Mesendoderm (in vitro differentiated cells): ENCODE data around the gene ALDH3A2.
A peak's percentile ranks its signal among the peaks of the same experiment; 100 is the strongest.

Experiments used
- DNase-seq: peaks from one replicate; pipeline ENCODE4 v3.0.0; 2013
- H2AK5ac ChIP-seq: 2 replicates; pipeline ENCODE4 v1.6.1; 2013; ENCODE audit warnings: low read length, inconsistent platforms
- H2BK120ac ChIP-seq: 2 replicates; pipeline ENCODE4 v1.6.1; 2013; ENCODE audit warnings: low read depth, mild to moderate bottlenecking, low read length, moderate library complexity, mixed read lengths
- H2BK15ac ChIP-seq: replicated peaks from 2 replicates; pipeline ENCODE4 v1.6.1; 2013; ENCODE audit warnings: low read depth, mild to moderate bottlenecking, moderate library complexity
- H2BK5ac ChIP-seq: 2 replicates; pipeline ENCODE4 v1.6.1; 2013; ENCODE audit warnings: low read length, inconsistent platforms
- H3K18ac ChIP-seq: 2 replicates; pipeline ENCODE4 v1.6.1; 2013; ENCODE audit warnings: mild to moderate bottlenecking, low read length, mixed read lengths
- H3K23ac ChIP-seq: one replicate; pipeline ENCODE4 v1.6.1; 2013; ENCODE audit warnings: low read length
- H3K27ac ChIP-seq: 2 replicates; pipeline ENCODE4 v1.5.1; 2013; ENCODE audit warnings: low read depth, mild to moderate bottlenecking, inconsistent platforms, low read length, moderate library complexity
- H3K27me3 ChIP-seq: 2 replicates; pipeline ENCODE4 v1.6.1; 2013; ENCODE audit warnings: low read length, control low read depth, mild to moderate bottlenecking, inconsistent platforms; ENCODE audit not compliant: insufficient read depth, poor library complexity
- H3K36me3 ChIP-seq: 2 replicates; pipeline ENCODE4 v1.6.1; 2013; ENCODE audit warnings: low read length, inconsistent platforms; ENCODE audit not compliant: control insufficient read depth, insufficient read depth
- H3K4ac ChIP-seq: one replicate; pipeline ENCODE4 v1.6.1; 2013; ENCODE audit warnings: low read depth, mild to moderate bottlenecking, low read length, moderate library complexity
- H3K4me1 ChIP-seq: 2 replicates; pipeline ENCODE4 v1.6.1; 2013; ENCODE audit warnings: low read depth, low read length, inconsistent platforms; ENCODE audit not compliant: control insufficient read depth
- H3K4me2 ChIP-seq: 2 replicates; pipeline ENCODE4 v1.6.1; 2013; ENCODE audit warnings: low read length
- H3K4me3 ChIP-seq: 2 replicates; pipeline ENCODE4 v1.5.1; 2013; ENCODE audit warnings: mild to moderate bottlenecking, low read length
- H3K56ac ChIP-seq: one replicate; pipeline ENCODE4 v1.6.1; 2013; ENCODE audit warnings: low read length
- H3K79me1 ChIP-seq: 2 replicates; pipeline ENCODE4 v1.6.1; 2013; ENCODE audit warnings: low read length, inconsistent platforms
- H3K79me2 ChIP-seq: 2 replicates; pipeline ENCODE4 v1.6.1; 2013; ENCODE audit warnings: mild to moderate bottlenecking, low read length; ENCODE audit not compliant: control insufficient read depth, insufficient read depth
- H3K9ac ChIP-seq: 2 replicates; pipeline ENCODE4 v1.6.1; 2013; ENCODE audit warnings: low read length, inconsistent platforms
- H4K5ac ChIP-seq: one replicate; pipeline ENCODE4 v1.6.1; 2013; ENCODE audit warnings: low read length
- H4K8ac ChIP-seq: one replicate; pipeline ENCODE4 v1.6.1; 2013; ENCODE audit warnings: low read depth, mild to moderate bottlenecking, control low read depth, low read length, moderate library complexity
- WGBS: extraction: QIAGEN DNeasy Blood & Tissue Kit; methylation state at CpG from one replicate; pipeline ENCODE4 v1.1.7; 2013; ENCODE audit warnings: low lambda C conversion rate, missing lambda C conversion rate; ENCODE audit not compliant: insufficient coverage; ENCODE audit errors: extremely low coverage; 5-methylcytosine and 5-hydroxymethylcytosine counted together

The ALDH3A2 gene

DNA sequence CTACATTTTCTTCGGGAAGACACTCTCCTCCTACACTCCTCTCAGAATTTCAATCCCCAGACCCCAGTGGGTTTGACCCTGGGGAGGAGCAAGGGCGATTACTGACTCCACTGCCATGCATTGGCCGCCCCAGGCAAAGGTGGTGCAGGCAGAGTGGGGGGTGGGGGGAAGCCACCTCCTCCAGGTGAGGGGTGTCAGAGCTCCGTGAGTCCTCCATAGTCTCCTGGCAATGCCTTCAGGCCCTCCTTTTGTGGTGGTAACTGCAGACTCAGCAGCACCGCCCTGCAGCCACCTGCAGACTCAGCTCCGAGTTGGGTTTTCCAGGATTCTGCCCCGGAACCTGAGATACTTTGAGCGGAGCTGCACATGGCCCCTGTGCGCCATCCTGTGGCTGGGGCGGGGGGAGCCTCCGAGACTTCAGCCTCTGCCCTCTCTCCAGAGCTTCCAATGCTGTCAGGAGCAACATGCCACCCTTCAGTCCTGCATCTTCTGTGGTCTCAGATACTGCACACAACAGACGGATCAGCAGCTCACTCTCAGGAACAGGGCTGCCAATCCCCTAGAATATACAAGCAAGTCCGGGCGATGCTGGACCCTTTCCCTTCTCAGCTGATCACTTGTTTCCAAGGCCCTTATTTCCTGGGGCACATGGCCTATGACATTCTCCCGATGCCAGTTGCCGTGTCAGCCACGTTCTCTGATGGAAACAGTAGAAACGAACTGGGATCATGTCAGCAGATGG, 70.2 kb downstream of the ALDH3A2 start:
- no CpG with 5 or more reads among the region's 18 CpGs for WGBS
- H3K4ac ChIP-seq: no peak overlapping the region

DNA sequence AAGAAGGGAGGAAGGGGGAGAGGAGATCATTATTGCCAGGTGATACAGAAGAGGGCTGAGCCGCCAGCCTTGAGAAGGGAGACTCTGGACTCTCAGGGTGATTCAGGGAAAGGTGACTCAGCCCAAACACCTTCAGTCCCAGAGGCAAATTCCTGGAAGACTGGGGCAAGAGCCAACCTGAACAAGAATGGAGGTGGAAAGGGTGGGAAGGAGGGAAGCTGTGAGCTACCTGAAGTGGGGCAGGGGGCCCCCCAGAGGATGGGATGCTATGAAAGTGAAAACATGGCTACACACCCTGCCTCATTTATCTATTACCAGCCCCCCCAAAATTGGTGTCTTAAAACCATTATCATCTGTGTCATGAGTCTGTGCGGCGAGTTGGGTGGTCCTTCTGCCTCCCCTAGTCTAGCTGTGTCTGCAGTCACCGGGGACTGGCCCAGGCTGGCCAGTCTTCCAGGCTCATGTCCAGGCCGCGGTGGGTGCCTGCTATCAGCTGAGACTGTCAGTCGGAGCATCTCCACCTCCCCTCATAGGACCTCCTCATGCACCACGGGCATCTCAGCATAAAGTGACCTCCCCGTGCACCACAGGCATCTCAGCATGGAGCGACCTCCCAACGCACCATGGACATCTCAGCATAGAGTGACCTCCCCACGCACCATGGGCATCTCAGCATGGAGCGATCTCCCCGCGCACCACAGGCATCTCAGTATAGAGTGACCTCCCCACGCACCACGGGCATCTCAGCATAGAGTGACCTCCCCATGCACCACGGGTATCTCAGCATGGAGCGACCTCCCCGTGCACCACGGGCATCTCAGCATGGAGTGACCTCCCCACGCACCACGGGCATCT, 71.0 kb downstream of the ALDH3A2 start:
- H3K18ac ChIP-seq: no peak overlapping the region
- H3K4me2 ChIP-seq: no peak overlapping the region
- no peak overlapping the region for H3K56ac ChIP-seq
- no peak overlapping the region for H3K4me3 ChIP-seq
- H2BK15ac ChIP-seq: no peak overlapping the region
- no peak overlapping the region for H3K23ac ChIP-seq
- no peak overlapping the region for H2AK5ac ChIP-seq
- H3K4ac ChIP-seq: no peak overlapping the region
- H4K8ac ChIP-seq: no peak overlapping the region
- no peak overlapping the region for H4K5ac ChIP-seq
- no peaks in the 10 kb centered on the region for H3K79me2 ChIP-seq
- H3K4me1 ChIP-seq: no peaks in the 10 kb centered on the region
- no peak overlapping the region for H2BK120ac ChIP-seq
- no peaks in the 10 kb centered on the region for H3K27me3 ChIP-seq
- H3K79me1 ChIP-seq: no peaks in the 10 kb centered on the region
- peak; percentile 42 for DNase-seq
- no CpG with 5 or more reads among the region's 23 CpGs for WGBS
- no peak overlapping the region for H3K27ac ChIP-seq
- no peaks in the 10 kb centered on the region for H3K36me3 ChIP-seq
- no peak overlapping the region for H3K9ac ChIP-seq
- H2BK5ac ChIP-seq: no peak overlapping the region

More for the DNA sequence above, 70.2 kb downstream of the ALDH3A2 start:
- Histone ChIP-seq H4K8ac (no peak overlapping the region), H3K36me3 (no peaks in the 10 kb centered on the region), H2BK5ac (no peak overlapping the region), H3K56ac (no peak overlapping the region), H2BK120ac (no peak overlapping the region), H3K79me1 (no peaks in the 10 kb centered on the region), H3K23ac (no peak overlapping the region), H2BK15ac (no peak overlapping the region), H2AK5ac (no peak overlapping the region), H3K27ac (no peak overlapping the region), H3K9ac (no peak overlapping the region), H3K4me1 (no peaks in the 10 kb centered on the region), H3K79me2 (no peaks in the 10 kb centered on the region), H3K27me3 (no peaks in the 10 kb centered on the region), H3K4me2 (no peak overlapping the region), H3K4me3 (no peak overlapping the region), H3K18ac (no peak overlapping the region), H4K5ac (no peak overlapping the region)
- DNase-seq: peak; percentile 64

DNA sequence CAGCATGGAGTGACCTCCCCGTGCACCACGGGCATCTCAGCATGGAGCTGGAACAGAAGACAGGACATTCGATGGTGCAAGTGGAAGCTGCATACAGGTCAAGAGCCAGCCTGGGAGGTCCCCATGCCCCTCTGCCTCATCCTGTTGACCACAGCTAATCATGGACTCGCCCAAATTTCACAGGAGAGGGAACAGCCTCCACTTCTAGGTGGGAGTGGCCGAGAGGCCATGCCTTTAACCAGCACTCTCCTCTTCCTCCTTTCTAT, 71.6 kb downstream of the ALDH3A2 start:
- DNase-seq: no peak
- Histone ChIP-seq H3K27ac (no peak overlapping the region), H3K23ac (no peak overlapping the region), H3K56ac (no peak overlapping the region), H2BK15ac (no peak overlapping the region), H4K5ac (no peak overlapping the region), H3K4me3 (no peak overlapping the region), H3K4ac (no peak overlapping the region), H2BK5ac (no peak overlapping the region), H2BK120ac (no peak overlapping the region), H3K27me3 (no peaks in the 10 kb centered on the region), H3K9ac (no peak overlapping the region), H4K8ac (no peak overlapping the region), H3K79me2 (no peaks in the 10 kb centered on the region), H3K4me2 (no peak overlapping the region), H3K4me1 (no peaks in the 10 kb centered on the region), H2AK5ac (no peak overlapping the region), H3K79me1 (no peaks in the 10 kb centered on the region), H3K18ac (no peak overlapping the region), H3K36me3 (no peaks in the 10 kb centered on the region)
- no CpG with 5 or more reads among the region's 5 CpGs for WGBS

DNA sequence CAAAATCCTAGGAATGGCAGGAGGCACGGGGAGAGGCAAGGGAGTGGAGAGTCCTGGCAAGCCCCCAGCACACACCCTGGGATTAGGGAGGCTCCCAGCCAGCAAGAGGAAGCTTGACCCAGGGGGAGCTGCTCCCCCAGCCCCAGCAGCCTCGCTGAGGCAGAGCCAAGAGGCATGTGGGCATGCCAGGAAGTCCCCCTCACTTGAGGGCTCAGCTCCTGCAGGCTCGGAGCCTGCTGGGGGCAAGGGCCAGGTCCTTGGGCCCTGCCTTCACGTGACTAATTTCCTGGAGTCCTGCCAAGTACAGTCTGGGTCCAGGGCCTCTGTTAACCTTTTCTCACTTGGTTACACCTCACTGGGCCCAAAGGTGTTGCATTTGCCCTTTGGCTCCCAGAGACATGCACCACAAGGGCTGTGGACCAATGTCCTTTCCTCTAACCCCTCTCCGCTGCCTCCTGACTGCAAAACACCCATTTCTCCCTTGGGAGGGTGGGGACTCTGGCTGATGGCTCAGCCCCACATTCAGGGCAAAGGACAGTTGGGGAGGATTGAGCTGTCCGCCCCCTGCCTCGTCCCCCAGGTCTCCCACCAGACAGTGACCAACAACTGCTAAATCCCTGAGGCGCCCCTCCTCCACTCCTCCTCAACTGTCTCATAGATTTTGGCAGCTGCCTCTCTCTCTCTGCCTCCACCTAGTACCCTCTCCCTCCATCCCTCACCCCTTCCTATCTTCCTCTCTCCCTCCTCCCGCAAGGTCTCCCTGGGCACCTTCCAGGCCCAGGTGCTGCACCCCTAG, 72.3 kb downstream of the ALDH3A2 start:
- Histone ChIP-seq H4K8ac (no peak overlapping the region), H4K5ac (no peak overlapping the region), H3K4ac (no peak overlapping the region), H3K36me3 (no peaks in the 10 kb centered on the region), H2BK5ac (no peak overlapping the region), H3K4me1 (no peaks in the 10 kb centered on the region), H3K4me3 (no peak overlapping the region), H3K27me3 (no peaks in the 10 kb centered on the region), H2BK120ac (no peak overlapping the region), H3K56ac (peak overlapping the region; percentile 15), H3K9ac (no peak overlapping the region), H3K79me1 (no peaks in the 10 kb centered on the region), H3K79me2 (no peaks in the 10 kb centered on the region), H2AK5ac (no peak overlapping the region), H3K18ac (no peak overlapping the region), H3K23ac (no peak overlapping the region), H3K4me2 (no peak overlapping the region), H2BK15ac (no peak overlapping the region), H3K27ac (no peak overlapping the region)
- no CpG with 5 or more reads among the region's 9 CpGs for WGBS
- no peak for DNase-seq

DNA sequence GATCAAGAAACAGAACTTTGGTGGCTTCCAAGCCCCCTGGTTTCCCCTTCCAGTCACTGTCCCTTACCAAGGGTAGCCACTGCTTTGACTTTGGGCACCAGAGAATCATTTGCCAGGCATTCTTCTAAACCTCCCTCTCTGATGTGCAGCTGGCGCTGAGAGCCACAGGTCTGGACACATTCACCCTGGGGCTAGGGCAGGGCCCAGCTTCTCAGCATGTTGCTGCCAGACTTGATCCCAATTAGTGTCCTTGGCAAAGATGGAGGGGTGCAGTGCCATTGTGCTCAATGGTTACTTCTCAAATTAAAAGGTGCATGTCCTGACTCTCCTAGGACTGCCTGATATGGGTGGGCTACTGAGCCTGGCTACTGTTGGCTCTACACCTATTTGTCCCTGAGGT, 75.4 kb downstream of the ALDH3A2 start:
- no CpG with 5 or more reads among the region's 1 CpG for WGBS
- no peak overlapping the region for H2AK5ac ChIP-seq
- H2BK5ac ChIP-seq: no peak overlapping the region
- H4K8ac ChIP-seq: no peak overlapping the region
- H3K79me1 ChIP-seq: no peaks in the 10 kb centered on the region
- H3K79me2 ChIP-seq: no peaks in the 10 kb centered on the region
- H3K36me3 ChIP-seq: no peaks in the 10 kb centered on the region
- no peak overlapping the region for H3K9ac ChIP-seq
- H4K5ac ChIP-seq: no peak overlapping the region
- no peaks in the 10 kb centered on the region for H3K4me1 ChIP-seq
- H3K4me2 ChIP-seq: no peak overlapping the region
- no peak overlapping the region for H3K23ac ChIP-seq
- H3K56ac ChIP-seq: no peak overlapping the region
- H3K4me3 ChIP-seq: no peak overlapping the region
- H3K4ac ChIP-seq: no peak overlapping the region
- no peak for DNase-seq
- H3K27ac ChIP-seq: no peak overlapping the region
- H2BK15ac ChIP-seq: no peak overlapping the region
- H3K18ac ChIP-seq: no peak overlapping the region
- no peaks in the 10 kb centered on the region for H3K27me3 ChIP-seq
- no peak overlapping the region for H2BK120ac ChIP-seq
